H1 (cell line): ENCODE results near the gene MECR. TPM values are rescaled to one million over a fixed set of nuclear protein-coding genes. Genes with fewer than 3 reads are reported as not detected.

Source experiments
- CHD7 ChIP-seq: fragments of 300-600 bp; sonication (generic); IDR thresholded peaks from 2 replicates; pipeline ENCODE4 v1.7.1; 2012; ENCODE audit warnings: low read length, moderate library complexity, mild to moderate bottlenecking, inconsistent platforms; ENCODE audit not compliant: insufficient replicate concordance
- CTBP2 ChIP-seq: IDR thresholded peaks from 2 replicates; pipeline ENCODE4 v1.7.0; 2011; ENCODE audit warnings: borderline replicate concordance, mild to moderate bottlenecking, moderate library complexity, mixed read lengths, low read length; ENCODE audit not compliant: insufficient read depth, insufficient read length
- E2F6 ChIP-seq: IDR thresholded peaks from 2 replicates; pipeline ENCODE4 v1.6.1; 2012; ENCODE audit warnings: inconsistent platforms
- EZH2 ChIP-seq: fragments of 200-600 bp; sonication (generic); IDR thresholded peaks from 2 replicates; pipeline ENCODE4 v1.7.1; 2012; ENCODE audit warnings: low read depth, mild to moderate bottlenecking, moderate library complexity, low read length, inconsistent platforms; ENCODE audit not compliant: severe bottlenecking
- FOSL1 ChIP-seq: IDR thresholded peaks from 2 replicates; pipeline ENCODE4 v1.6.1; 2011; ENCODE audit warnings: mild to moderate bottlenecking, low read depth, low read length, moderate library complexity; ENCODE audit not compliant: insufficient read depth
- MAX ChIP-seq: IDR thresholded peaks from 2 replicates; pipeline ENCODE4 v1.6.1; 2012; ENCODE audit warnings: inconsistent platforms
- YY1 ChIP-seq: IDR thresholded peaks from 2 replicates; pipeline ENCODE4 v1.6.1; 2011; ENCODE audit warnings: low read depth, mild to moderate bottlenecking, low read length
- polyA plus RNA-seq, 7 experiments: library from polyadenylated mRNA; depleted of rRNA in 3 of 7; stranded (reverse) in 5 of 7; unstranded in 2 of 7; fragments of >200 nt in 5 of 7; fragments of 200-250 nt in 2 of 7; gene quantifications; 1 replicate in 5 of 7; 2 replicates in 1 of 7; 4 replicates in 1 of 7; pipeline versions ENCODE4 v1.2.1 to v1.2.3, GENCODE V29; 2011 to 2013; ENCODE audit warnings: missing spikeins in 2 of 7, mixed read lengths in 2 of 7
- total RNA-seq: library from RNA; stranded (reverse); fragmentation: NEBNext Ultra II Directional; extraction: Animal tissue kit (Norgen Biotek cat#: 25700); gene quantifications from 2 replicates; pipeline ENCODE4 v1.2.1, GENCODE V29; 2021

The MECR gene
- total and polyA plus RNA-seq, 2 of the 8 experiments (the other 6 are each of a cell fraction or from before 2014, with no cell fraction given) = 24.2 to 24.4 TPM

DNA sequence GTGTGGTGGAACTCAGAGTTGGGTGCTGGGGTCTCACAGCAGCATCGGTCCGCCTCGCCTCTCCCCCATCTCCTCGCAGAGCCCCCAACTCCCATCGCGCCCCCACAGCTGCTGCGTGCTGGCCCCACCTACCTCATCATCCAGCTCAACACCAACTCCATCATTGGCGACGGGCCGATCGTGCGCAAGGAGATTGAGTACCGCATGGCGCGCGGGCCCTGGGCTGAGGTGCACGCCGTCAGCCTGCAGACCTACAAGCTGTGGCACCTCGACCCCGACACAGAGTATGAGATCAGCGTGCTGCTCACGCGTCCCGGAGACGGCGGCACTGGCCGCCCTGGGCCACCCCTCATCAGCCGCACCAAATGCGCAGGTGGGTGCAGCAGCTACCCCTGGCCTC is 29.8 kb upstream of the MECR start (continued):
- TF ChIP-seq CHD7 (no peak), EZH2 (peak; percentile 23), FOSL1 (no peak), E2F6 (peak; percentile 90), YY1 (no peak), CTBP2 (no peak), MAX (peak; percentile 94)
